IPS-18a (cell line): ENCODE results near the gene LARP4.
"Not testable (repeated sequence)": the region's sequence is repeated elsewhere in the genome, so short reads cannot be mapped to it uniquely, and the experiment has no call there.

Experiments used
- H3K27ac ChIP-seq: one replicate; pipeline ENCODE4 v1.5.1; 2013; ENCODE audit warnings: low read length
- H3K27me3 ChIP-seq: one replicate; pipeline ENCODE4 v1.6.1; 2013; ENCODE audit warnings: mild to moderate bottlenecking, low read length; ENCODE audit not compliant: control insufficient read depth, insufficient read depth
- H3K36me3 ChIP-seq: one replicate; pipeline ENCODE4 v1.6.1; 2013; ENCODE audit warnings: low read depth, low read length; ENCODE audit not compliant: control insufficient read depth
- H3K4me1 ChIP-seq: one replicate; pipeline ENCODE4 v1.6.1; 2013; ENCODE audit warnings: low read depth, low read length; ENCODE audit not compliant: control insufficient read depth
- H3K4me3 ChIP-seq: one replicate; pipeline ENCODE4 v1.5.1; 2013; ENCODE audit warnings: low read length
- H3K9ac ChIP-seq: one replicate; pipeline ENCODE4 v1.6.1; 2013; ENCODE audit warnings: mild to moderate bottlenecking, low read length, moderate library complexity
- H3K9me3 ChIP-seq: one replicate; pipeline ENCODE4 v1.6.1; 2013; ENCODE audit warnings: low read depth, low read length; ENCODE audit not compliant: control insufficient read depth

The LARP4 gene

DNA sequence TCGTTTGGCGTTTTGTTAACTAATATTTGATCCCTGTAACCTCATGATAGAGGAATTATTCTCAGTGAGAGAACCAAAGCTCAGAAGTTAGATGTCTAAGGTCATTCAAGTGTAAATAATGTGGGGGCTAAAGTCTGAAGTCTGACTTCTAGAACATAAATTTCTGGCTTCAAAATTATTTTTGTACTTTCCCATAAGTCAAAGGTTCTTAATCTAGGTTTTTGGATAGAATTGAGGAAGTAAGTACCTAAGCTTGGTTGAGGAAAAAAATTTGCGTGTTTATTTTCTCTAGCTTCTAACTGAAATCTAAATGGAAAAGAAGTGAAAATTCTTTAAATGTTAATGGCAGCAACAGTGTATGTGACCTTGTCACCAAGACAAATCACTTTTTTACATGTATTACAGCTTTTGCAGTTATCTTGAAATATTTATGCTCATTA lies 2.3 kb downstream of the LARP4 start:
- peak overlapping the region; percentile 98 for H3K4me3 ChIP-seq
- H3K27ac ChIP-seq: no peak overlapping the region

DNA sequence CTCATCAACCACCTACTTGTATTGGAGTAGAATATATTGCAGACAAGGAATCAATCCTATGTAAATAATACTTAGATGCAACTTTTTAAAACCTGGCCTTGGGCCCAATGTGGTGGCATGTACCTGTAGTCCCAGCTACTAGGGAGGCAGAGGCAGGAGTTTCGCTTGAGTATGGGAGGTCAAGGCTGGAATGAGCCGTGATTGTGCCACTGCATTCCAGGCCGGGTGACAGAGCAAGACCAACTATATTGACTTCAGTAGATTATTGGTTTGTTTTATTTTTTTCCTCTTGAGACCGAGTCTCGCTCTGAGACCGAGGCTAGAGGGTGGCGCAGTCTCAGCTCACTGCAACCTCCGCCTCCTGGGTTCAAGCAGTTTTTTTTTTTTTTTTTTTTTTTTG lies 3.6 kb downstream of the LARP4 start:
- Histone ChIP-seq H3K36me3 (no peaks in the 10 kb centered on the region), H3K4me1 (peaks cover 11% of the 10 kb centered on the region), H3K27me3 (no peaks in the 10 kb centered on the region), H3K27ac (no peak overlapping the region), H3K9ac (no peak overlapping the region), H3K9me3 (no peaks in the 10 kb centered on the region), H3K4me3 (no peak overlapping the region)

More for the DNA sequence above, 2.3 kb downstream of the LARP4 start:
- H3K36me3 ChIP-seq: no peaks in the 10 kb centered on the region
- H3K9me3 ChIP-seq: no peaks in the 10 kb centered on the region
- no peak overlapping the region for H3K9ac ChIP-seq
- H3K4me1 ChIP-seq: peaks cover 11% of the 10 kb centered on the region
- no peaks in the 10 kb centered on the region for H3K27me3 ChIP-seq

DNA sequence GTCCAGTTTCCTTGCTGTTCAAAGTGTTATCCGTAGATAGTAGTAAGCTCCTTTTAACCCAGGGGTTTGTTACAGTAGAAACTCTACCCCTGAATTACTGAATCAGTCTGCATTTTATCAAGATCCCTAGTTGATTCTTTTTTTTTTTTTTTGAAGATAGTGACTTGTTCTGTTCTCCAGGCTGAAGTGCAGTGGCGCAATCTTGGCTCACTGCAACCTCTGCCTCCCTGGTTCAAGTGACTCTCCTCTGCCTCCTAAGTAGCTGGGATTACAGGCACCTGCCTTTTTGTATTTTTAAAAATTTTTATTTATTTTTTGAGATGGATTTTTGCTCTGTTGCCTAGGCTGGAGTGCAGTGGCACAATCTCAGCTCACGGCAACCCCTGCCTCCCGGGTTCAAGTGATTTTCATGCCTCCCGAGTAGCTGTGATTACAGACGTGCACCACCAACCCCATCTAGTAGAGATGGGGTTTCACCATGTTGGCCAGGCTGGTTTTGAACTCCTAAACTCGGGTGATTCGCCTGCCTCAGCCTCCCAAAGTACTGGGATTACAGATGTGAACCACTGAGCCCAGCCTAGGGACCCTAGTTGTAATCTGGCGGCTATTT lies 10.5 kb downstream of the LARP4 start:
- Histone ChIP-seq H3K27ac (no peak overlapping the region), H3K9me3 (no peaks in the 10 kb centered on the region), H3K27me3 (no peaks in the 10 kb centered on the region), H3K36me3 (no peaks in the 10 kb centered on the region), H3K9ac (no peak overlapping the region), H3K4me3 (no peak overlapping the region), H3K4me1 (no peaks in the 10 kb centered on the region)

DNA sequence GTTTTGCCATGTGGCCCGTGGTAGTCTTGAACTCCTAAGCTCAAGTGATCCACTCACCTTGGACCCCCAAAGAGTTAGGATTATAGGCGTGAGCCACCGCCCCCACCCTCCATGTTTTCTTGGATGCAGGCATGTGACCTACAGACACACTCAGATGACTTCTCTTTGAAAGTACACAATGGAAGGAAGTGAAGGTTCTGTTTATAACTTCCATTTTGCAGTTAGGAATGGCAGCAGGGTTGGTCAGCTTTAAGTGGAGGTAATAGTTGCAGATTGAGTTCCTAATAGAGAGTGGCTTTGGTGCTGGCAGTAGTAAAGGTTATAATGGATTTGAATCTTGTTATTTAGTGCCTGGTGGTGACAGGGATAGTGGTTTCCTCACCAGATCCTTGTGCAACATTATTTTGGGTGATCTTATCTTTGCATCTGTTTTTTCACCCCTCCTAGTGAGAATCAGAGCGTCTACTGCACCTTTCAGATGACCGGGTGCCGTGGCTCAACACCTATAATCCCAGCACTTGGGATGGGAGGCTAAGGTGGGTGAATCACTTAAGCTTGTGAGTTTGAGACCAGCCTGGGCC lies 15.3 kb downstream of the LARP4 start:
- Histone ChIP-seq H3K9ac (no peak overlapping the region), H3K4me3 (no peak overlapping the region), H3K27me3 (no peaks in the 10 kb centered on the region), H3K27ac (no peak overlapping the region), H3K9me3 (no peaks in the 10 kb centered on the region), H3K4me1 (no peaks in the 10 kb centered on the region), H3K36me3 (no peaks in the 10 kb centered on the region)

DNA sequence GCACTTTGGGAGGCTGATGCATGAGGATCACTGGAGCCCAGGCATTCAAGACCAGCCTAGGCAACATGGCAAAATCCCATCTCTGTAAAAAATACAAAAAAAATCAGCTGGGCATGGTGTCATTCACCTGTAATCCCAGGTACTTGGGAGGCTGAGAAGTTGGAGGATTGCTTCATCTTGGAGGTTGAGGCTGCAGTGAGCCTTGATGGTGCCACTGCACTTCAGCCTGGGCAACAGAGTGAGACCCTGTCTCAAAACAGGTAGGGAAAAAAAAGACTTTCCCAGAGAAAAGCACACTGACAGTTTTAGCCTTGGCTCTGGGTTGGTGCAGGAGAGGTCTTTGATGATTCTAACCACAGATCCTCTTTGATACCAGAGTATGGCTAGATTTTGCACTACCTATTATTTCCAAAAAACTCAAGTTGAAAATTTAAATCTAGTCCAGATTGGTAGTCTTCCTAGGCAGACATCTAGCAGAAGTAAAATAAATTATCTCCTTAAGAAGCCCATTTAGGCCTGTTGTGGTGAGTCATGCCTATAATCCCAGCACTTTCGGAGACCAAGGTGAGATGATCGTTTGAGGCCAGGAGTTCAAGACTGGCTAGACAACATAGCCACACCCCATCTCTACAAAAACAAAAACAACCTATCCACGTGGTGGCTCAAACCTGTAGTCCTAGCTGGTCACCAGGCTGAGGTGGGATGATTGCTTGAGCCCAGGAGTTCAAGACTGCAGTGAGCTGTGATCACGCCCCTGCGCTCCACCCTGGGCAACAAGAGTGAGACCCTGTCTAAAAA lies 18.6 kb downstream of the LARP4 start:
- no peaks in the 10 kb centered on the region for H3K27me3 ChIP-seq
- H3K27ac ChIP-seq: no peak overlapping the region
- no peaks in the 10 kb centered on the region for H3K36me3 ChIP-seq

DNA sequence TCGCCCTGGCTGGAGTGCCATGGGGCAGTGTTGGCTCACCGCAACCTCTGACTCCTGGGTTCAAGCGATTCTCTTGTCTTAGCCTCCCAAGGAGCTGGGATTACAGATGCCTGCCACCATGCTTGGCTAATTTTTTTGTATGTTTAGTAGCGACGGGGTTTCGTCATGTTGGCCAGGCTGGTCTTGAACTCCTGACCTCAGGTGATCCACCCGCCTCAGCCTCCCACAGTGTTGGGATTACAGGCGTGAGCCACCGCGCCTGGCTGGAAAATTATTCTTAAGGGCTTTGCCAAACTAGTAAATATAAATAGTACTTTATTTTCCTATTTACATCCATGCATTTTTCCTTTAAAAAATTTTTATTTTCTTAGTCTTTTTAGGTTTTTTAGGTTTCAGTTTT lies 22.2 kb downstream of the LARP4 start:
- H3K36me3 ChIP-seq, H3K27me3 ChIP-seq, H3K9ac ChIP-seq, H3K4me3 ChIP-seq, H3K9me3 ChIP-seq, H3K27ac ChIP-seq: not testable (repeated sequence)
- H3K4me1 ChIP-seq: peaks cover 11% of the 10 kb centered on the region

More for the DNA sequence above, 18.6 kb downstream of the LARP4 start:
- H3K4me1 ChIP-seq: no peaks in the 10 kb centered on the region
- no peaks in the 10 kb centered on the region for H3K9me3 ChIP-seq
- H3K9ac ChIP-seq: no peak overlapping the region
- H3K4me3 ChIP-seq: no peak overlapping the region

DNA sequence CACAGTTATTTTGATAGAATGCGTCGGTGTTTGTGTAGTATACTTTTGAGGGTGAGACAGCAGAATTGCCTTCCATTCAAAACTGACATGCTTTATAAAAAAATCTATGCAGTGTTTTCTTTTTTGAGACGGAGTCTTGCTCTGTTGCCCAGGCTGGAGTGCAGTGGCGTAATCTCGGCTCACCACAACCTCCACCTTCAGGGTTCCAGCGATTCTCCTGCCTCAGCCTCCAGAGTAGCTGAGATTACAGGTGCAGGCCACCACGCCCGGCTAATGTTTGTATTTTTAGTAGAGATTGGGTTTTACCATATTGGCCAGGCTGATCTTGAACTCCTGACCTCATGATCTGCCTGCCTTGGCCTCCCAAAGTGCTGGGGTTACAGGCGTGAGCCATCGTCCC lies 22.7 kb downstream of the LARP4 start:
- H3K27me3 ChIP-seq, H3K9ac ChIP-seq, H3K9me3 ChIP-seq, H3K4me3 ChIP-seq, H3K36me3 ChIP-seq, H3K27ac ChIP-seq: not testable (repeated sequence)
- peaks cover 11% of the 10 kb centered on the region for H3K4me1 ChIP-seq

DNA sequence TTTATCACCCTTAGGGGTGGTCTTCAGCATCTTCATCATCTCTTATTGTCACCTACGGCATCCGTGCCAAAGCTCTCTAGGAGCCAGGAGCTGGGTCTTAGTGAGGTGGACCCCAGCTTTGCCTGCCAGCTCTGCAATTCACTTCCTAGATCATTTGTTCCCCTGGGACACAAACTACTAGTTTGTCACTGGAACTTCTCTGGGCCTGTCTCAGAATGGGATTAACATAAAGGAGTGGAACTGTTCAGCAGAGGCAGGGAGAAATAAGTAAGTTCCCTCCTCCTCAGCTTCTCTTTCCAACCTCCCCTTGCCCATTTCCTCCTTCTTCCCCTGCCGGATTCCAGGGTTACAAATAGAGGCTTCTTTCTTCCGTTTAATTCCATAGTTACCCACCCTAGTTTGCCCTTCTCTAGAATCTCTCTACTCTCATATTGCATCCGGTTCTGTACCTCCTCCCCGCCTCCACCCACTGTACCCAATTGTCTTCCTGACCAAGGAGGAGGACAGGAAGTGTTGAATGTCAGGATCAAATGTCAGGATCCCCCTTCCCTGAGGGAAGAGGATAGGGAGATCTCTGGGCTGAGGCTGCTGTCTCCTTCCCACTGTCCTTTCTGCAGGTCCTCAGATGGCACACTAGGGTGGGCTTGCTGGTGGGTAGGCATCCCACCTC lies 25.0 kb downstream of the LARP4 start:
- Histone ChIP-seq H3K4me1 (peaks cover 11% of the 10 kb centered on the region), H3K4me3 (peak overlapping the region; percentile 34), H3K27ac (no peak overlapping the region), H3K9me3 (no peaks in the 10 kb centered on the region), H3K9ac (no peak overlapping the region), H3K27me3 (no peaks in the 10 kb centered on the region), H3K36me3 (peaks cover 30% of the 10 kb centered on the region)

DNA sequence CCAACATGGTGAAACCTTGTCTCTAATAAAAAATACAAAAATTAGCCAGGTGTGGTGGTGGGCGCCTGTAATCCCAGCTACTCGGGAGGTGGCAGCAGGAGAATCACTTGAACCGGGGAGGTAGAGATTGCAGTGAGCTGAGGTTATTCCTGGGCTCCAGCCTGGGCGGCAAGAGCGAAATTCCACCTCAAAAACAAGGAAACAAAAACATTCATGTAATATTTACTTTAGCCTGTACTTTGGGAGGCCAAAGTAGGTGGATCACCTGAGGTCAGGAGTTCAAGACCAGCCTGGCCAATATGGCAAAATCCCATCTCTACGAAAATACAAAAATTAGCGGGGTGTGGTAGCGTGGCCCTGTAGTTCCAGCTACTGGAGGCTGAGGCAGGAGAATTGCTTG lies 31.0 kb downstream of the LARP4 start:
- H3K27ac ChIP-seq, H3K27me3 ChIP-seq, H3K4me1 ChIP-seq, H3K4me3 ChIP-seq, H3K9ac ChIP-seq, H3K9me3 ChIP-seq: not testable (repeated sequence)
- H3K36me3 ChIP-seq: peaks cover 85% of the 10 kb centered on the region

DNA sequence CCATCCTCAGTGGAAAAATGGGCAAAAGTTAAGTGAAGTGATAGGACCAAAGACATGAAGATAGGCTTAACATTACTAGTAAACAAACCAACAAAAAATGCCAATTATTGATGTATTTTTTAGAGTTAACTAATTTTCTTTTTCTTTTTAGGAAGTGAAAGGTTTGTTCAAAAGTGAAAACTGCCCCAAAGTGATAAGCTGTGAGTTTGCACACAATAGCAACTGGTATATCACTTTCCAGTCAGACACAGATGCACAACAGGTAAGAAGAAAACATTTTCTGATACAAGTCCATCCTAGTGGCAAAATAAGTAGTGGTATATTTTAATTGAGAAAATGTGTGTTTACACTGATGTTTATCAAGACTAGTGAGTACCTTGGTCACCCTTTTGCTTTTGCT lies 39.6 kb downstream of the LARP4 start:
- H3K36me3 ChIP-seq: peaks cover 90% of the 10 kb centered on the region
- no peak overlapping the region for H3K27ac ChIP-seq
- H3K9me3 ChIP-seq: no peaks in the 10 kb centered on the region
- H3K27me3 ChIP-seq: no peaks in the 10 kb centered on the region
- H3K4me3 ChIP-seq: no peak overlapping the region
- no peaks in the 10 kb centered on the region for H3K4me1 ChIP-seq
- no peak overlapping the region for H3K9ac ChIP-seq

DNA sequence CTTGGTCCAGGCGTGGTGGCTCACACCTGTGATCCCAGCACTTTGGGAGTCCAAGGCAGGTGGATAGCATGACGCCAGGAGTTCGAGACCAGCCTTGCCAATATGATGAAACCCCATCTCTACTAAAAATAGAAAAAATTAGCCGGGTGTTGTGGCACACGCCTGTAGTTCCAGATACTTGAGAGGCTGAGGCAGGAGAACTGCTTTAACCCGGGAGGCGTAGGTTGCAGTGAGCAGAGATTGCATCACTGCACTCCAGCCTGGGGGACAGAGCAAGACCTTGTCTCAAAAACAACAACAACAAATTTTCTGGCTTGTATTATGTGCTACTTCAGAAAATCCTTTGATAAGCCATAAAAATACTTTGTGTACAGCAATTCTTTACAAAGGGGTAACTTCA lies 41.1 kb downstream of the LARP4 start:
- Histone ChIP-seq H3K36me3 (peaks cover 75% of the 10 kb centered on the region), H3K27ac (no peak overlapping the region), H3K9ac (no peak overlapping the region), H3K27me3 (no peaks in the 10 kb centered on the region), H3K9me3 (no peaks in the 10 kb centered on the region), H3K4me3 (no peak overlapping the region), H3K4me1 (no peaks in the 10 kb centered on the region)
